ENCODE data around the gene DRC7.

GRCh38 chr16:57757326-57757786 is 62.8 kb downstream of the DRC7 start:
- TF ChIP-seq EP300 (IDR thresholded peaks at IDR 0.05): no peak
- peak; percentile 68 to 97 (median 87) for TF ChIP-seq CTCF (IDR thresholded peaks at IDR 0.05)
- no peak for TF ChIP-seq POLR2AphosphoS5 (IDR thresholded peaks at IDR 0.05)
- no peak for TF ChIP-seq POLR2A (IDR thresholded peaks at IDR 0.05)
